Stimulated activated CD4-positive, alpha-beta T cell treated with anti-CD3 and anti-CD28 coated beads, Interleukin-15, amount 100 ng/mL, for 24 hours (primary cell): ENCODE data around the gene TAF3.

Experiments used
- DNase-seq: peaks from one replicate; pipeline ENCODE4 v3.0.0-alpha.2; 2020

TAF3 gene

GRCh38 chr10:7881119-7881518 lies 62.8 kb downstream of the TAF3 start:
- no peak for DNase-seq

GRCh38 chr10:7886056-7886455 lies 67.8 kb downstream of the TAF3 start:
- DNase-seq, result no peak

- no peak for DNase-seq
Measured at GRCh38 chr10:7887174-7887816, 69.0 kb downstream of the TAF3 start.

GRCh38 chr10:7889947-7890542 lies 71.7 kb downstream of the TAF3 start:
- no peak for DNase-seq

- no peak for DNase-seq
Measured at GRCh38 chr10:7890781-7891180, 72.5 kb downstream of the TAF3 start.

- no peak for DNase-seq
Measured at GRCh38 chr10:7891634-7892033, 73.3 kb downstream of the TAF3 start.

GRCh38 chr10:7892146-7892545 lies 73.8 kb downstream of the TAF3 start:
- no peak for DNase-seq

GRCh38 chr10:7895699-7896090 lies 77.4 kb downstream of the TAF3 start:
- no peak for DNase-seq

- DNase-seq, result no peak
Measured at GRCh38 chr10:7896297-7896696, 78.0 kb downstream of the TAF3 start.

- DNase-seq, result no peak
Measured at GRCh38 chr10:7901256-7901655, 83.0 kb downstream of the TAF3 start.

GRCh38 chr10:7902413-7902812 lies 84.1 kb downstream of the TAF3 start:
- DNase-seq, result no peak

GRCh38 chr10:7903851-7904250 lies 85.5 kb downstream of the TAF3 start:
- DNase-seq, result no peak

GRCh38 chr10:7906128-7906527 lies 87.8 kb downstream of the TAF3 start:
- no peak for DNase-seq

- DNase-seq, result no peak
Measured at GRCh38 chr10:7908541-7909210, 90.4 kb downstream of the TAF3 start.

- DNase-seq, result no peak
Measured at GRCh38 chr10:7913126-7913872, 95.0 kb downstream of the TAF3 start.

GRCh38 chr10:7915923-7916536 lies 97.7 kb downstream of the TAF3 start:
- DNase-seq, result no peak

GRCh38 chr10:7917736-7918135 lies 99.4 kb downstream of the TAF3 start:
- DNase-seq, result no peak

- no peak for DNase-seq
Measured at GRCh38 chr10:7922707-7923106, 104.4 kb downstream of the TAF3 start.

- DNase-seq, result no peak
Measured at GRCh38 chr10:7928536-7928935, 110.2 kb downstream of the TAF3 start.

GRCh38 chr10:7932301-7933036 lies 114.2 kb downstream of the TAF3 start:
- DNase-seq, result no peak

- DNase-seq, result no peak
Measured at GRCh38 chr10:7933262-7933661, 115.0 kb downstream of the TAF3 start.

- DNase-seq, result no peak
Measured at GRCh38 chr10:7933757-7934156, 115.5 kb downstream of the TAF3 start.
